Colonic mucosa (tissue), 4 donors: ENCODE data around the gene CYP4F2. TPM values are rescaled to one million over a fixed set of nuclear protein-coding genes. Genes with fewer than 3 reads are reported as not detected.
A peak's percentile ranks its signal among the peaks of the same experiment; 100 is the strongest.
"Not testable (repeated sequence)": the region's sequence is repeated elsewhere in the genome, so short reads cannot be mapped to it uniquely, and the experiment has no call there.

ENCODE experiments used
- DNase-seq: peaks from one replicate; pipeline ENCODE4 v3.0.0-alpha.2; 2020
- H3K27ac ChIP-seq: fragments of 200-600 bp; one replicate; pipeline ENCODE4 v1.8.0; 2021
- H3K27me3 ChIP-seq: fragments of 200-600 bp; one replicate; pipeline ENCODE4 v1.8.0; 2021
- H3K36me3 ChIP-seq: fragments of 200-600 bp; one replicate; pipeline ENCODE4 v1.8.0; 2021
- H3K4me1 ChIP-seq: fragments of 200-600 bp; one replicate; pipeline ENCODE4 v1.8.0; 2021; ENCODE audit warnings: mild to moderate bottlenecking
- H3K4me3 ChIP-seq: fragments of 200-600 bp; one replicate; pipeline ENCODE4 v1.8.0; 2021
- H3K9ac ChIP-seq, 2 donors: one replicate each; pipeline ENCODE4 v1.7.0; 2013; ENCODE audit warnings: control low read depth in 2 of 2, low read depth in 2 of 2, low read length in 2 of 2
- H3K9me3 ChIP-seq: fragments of 200-600 bp; one replicate; pipeline ENCODE4 v1.8.0; 2021
- intact Hi-C: fragments of 100-400 bp; cut with DNase I; formaldehyde crosslinking; loops from one replicate; pipeline ENCODE4 v1.14.1; 2022
- total RNA-seq, 2 donors: library from RNA; stranded (reverse); fragmentation: NEBNext Ultra II Directional in 1 of 2; extraction: Animal tissue kit (Norgen Biotek cat#: 25700) in 1 of 2; gene quantifications; one replicate each; pipeline ENCODE4 v1.2.1, GENCODE V29; 2021
- TF ChIP-seq, protein P1 (sequence below): fragments of 200-600 bp; IDR thresholded peaks from one replicate; pipeline ENCODE4 v1.8.0; 2022; ENCODE audit warnings: antibody characterized with exemption, mild to moderate bottlenecking
- donor health status: healthy.
- donor health status: DM: no; HTN: no; CAD: no.
- donor health status: DM: no; HTN: no; CAD: no.

Gene CYP4F2
- total RNA-seq, 2 donors from 2014 or later: 3.9 to 7.0 TPM

- TF ChIP-seq, protein P1, sequence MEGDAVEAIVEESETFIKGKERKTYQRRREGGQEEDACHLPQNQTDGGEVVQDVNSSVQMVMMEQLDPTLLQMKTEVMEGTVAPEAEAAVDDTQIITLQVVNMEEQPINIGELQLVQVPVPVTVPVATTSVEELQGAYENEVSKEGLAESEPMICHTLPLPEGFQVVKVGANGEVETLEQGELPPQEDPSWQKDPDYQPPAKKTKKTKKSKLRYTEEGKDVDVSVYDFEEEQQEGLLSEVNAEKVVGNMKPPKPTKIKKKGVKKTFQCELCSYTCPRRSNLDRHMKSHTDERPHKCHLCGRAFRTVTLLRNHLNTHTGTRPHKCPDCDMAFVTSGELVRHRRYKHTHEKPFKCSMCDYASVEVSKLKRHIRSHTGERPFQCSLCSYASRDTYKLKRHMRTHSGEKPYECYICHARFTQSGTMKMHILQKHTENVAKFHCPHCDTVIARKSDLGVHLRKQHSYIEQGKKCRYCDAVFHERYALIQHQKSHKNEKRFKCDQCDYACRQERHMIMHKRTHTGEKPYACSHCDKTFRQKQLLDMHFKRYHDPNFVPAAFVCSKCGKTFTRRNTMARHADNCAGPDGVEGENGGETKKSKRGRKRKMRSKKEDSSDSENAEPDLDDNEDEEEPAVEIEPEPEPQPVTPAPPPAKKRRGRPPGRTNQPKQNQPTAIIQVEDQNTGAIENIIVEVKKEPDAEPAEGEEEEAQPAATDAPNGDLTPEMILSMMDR: no peak
- Histone ChIP-seq H3K27me3 (no peaks in the 10 kb centered on the region), H3K27ac (peak overlapping the region; percentile 99), H3K4me1 (no peaks in the 10 kb centered on the region), H3K36me3 (no peaks in the 10 kb centered on the region), H3K4me3 (peak overlapping the region; percentile 68), H3K9me3 (no peaks in the 10 kb centered on the region), H3K9ac (peak overlapping the region; percentile 97 to 99)
- peak; percentile 98 for DNase-seq
- intact Hi-C loops: no loop called here
Measured at GRCh38 chr19:15836330-15837220, 61.3 kb downstream of the CYP4F2 start.

GRCh38 chr19:15835565-15836329, 62.1 kb downstream of the CYP4F2 start:
- H3K36me3 ChIP-seq, H3K9me3 ChIP-seq, H3K27me3 ChIP-seq, intact Hi-C loops, H3K4me1 ChIP-seq: not testable (repeated sequence)
- H3K9ac ChIP-seq: peak overlapping the region; percentile 97 to 99
- peak overlapping the region; percentile 99 for H3K27ac ChIP-seq
- peak; percentile 34 for DNase-seq
- peak overlapping the region; percentile 68 for H3K4me3 ChIP-seq

DNA sequence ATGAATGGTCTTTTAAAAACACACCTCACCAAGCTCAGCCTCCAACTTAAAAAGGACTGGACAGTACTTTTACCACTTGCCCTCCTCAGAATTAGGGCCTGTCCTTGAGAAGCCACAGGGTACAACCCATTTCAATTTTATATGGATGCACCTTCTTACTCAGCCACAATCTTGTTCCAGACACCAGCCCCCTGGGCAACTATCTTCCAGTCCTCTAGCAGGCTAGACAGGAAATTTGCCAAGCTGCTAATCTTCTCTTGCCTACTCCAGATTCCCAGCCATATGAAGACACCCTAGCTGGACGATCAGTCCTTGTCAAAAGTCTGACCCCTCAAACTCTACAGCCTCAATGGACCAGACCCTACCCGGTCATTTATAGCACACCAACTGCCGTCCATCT, 63.6 kb downstream of the CYP4F2 start:
- H3K27ac ChIP-seq, H3K27me3 ChIP-seq, H3K4me1 ChIP-seq, intact Hi-C loops, H3K36me3 ChIP-seq, H3K9me3 ChIP-seq, DNase-seq, H3K4me3 ChIP-seq, H3K9ac ChIP-seq: not testable (repeated sequence)

DNA sequence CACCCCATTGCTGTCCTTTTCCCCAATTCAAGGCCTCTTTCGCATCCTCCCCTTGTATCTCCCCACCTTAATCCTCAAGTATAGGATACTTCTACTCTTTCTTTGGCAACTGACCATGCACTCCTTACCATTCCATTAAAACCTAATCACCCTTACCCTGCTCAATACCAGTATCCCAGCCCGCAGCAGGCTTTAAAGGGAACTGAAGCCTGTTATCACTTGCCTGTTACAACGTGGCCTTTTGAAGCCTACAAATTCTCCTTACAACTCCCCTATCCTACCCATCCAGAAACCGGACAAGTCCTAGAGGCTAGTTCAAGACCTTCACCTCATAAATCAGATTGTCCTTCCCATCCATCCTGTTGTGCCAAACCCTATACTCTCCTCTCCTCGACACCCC, 66.2 kb downstream of the CYP4F2 start:
- no peak overlapping the region for H3K27ac ChIP-seq
- H3K27me3 ChIP-seq: no peaks in the 10 kb centered on the region
- H3K4me3 ChIP-seq: no peak overlapping the region
- intact Hi-C loops: no loop called here
- no peaks in the 10 kb centered on the region for H3K9me3 ChIP-seq
- H3K9ac ChIP-seq: no peak overlapping the region
- H3K36me3 ChIP-seq: no peaks in the 10 kb centered on the region
- TF ChIP-seq, protein P1: no peak
- H3K4me1 ChIP-seq: no peaks in the 10 kb centered on the region
- no peak for DNase-seq

DNA sequence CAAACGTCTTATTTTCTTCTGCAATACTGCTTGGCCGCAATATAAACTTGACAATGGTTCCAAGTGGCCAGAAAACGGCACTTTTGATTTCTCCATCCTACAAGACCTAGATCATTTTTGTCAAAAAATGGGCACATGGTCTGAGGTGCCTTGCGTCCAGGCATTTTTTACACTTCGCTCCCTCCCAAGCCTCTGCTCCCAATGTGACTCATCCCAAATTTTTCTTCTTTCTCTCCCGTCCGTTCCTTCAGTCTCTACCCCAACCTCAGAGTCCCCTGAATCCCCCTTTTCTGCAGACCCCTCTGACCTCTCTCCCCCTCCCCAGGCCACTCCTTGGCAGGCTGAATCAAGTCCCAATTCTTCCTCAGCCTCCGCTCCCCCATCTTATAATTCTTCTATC, 68.1 kb downstream of the CYP4F2 start:
- no peaks in the 10 kb centered on the region for H3K9me3 ChIP-seq
- H3K27me3 ChIP-seq: no peaks in the 10 kb centered on the region
- TF ChIP-seq, protein P1: no peak
- H3K4me1 ChIP-seq: no peaks in the 10 kb centered on the region
- H3K9ac ChIP-seq: no peak overlapping the region
- intact Hi-C loops: no loop called here
- no peak overlapping the region for H3K4me3 ChIP-seq
- H3K27ac ChIP-seq: no peak overlapping the region
- no peaks in the 10 kb centered on the region for H3K36me3 ChIP-seq
- DNase-seq: no peak

GRCh38 chr19:15829306-15829698, 68.6 kb downstream of the CYP4F2 start:
- TF ChIP-seq, protein P1: no peak

DNA sequence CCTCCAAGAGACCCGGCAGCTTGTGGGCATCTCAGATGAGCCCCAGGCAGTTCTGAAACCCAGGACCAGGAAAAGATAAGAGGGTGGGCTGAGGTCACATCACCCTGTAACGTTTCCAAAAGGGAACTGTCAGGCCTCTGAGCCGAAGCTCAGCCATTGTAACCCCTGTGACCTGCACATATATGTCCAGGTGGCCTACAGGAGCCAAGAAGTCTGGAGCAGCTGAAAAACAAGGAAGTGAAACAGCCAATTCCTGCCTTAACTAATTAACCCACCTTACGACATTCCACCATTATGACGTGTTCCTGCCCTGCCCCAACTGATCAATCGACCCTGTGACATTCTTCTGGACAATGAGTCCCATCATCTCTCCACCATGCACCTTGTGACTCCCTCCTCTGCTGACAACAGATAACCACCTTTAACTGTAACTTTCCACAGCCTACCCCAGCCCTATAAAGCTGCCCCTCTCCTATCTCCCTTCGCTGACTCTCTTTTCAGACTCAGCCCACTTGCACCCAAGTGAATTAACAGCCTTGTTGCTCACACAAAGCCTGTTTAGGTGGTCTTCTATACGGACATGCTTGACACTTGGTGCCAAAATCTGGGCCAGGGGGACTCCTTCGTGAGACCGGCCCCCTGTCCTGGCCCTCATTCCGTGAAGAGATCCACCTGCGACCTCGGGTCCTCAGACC, 69.1 kb downstream of the CYP4F2 start:
- H3K4me1 ChIP-seq, H3K9me3 ChIP-seq, H3K9ac ChIP-seq, H3K4me3 ChIP-seq, H3K27me3 ChIP-seq, intact Hi-C loops, H3K36me3 ChIP-seq, H3K27ac ChIP-seq: not testable (repeated sequence)
- peak; percentile 27 for DNase-seq

More at GRCh38 chr19:15829306-15829698, 68.6 kb downstream of the CYP4F2 start:
- Histone ChIP-seq H3K9ac (no peak overlapping the region), H3K36me3 (no peaks in the 10 kb centered on the region), H3K9me3 (no peaks in the 10 kb centered on the region), H3K27ac (no peak overlapping the region), H3K4me1 (no peaks in the 10 kb centered on the region), H3K27me3 (no peaks in the 10 kb centered on the region), H3K4me3 (no peak overlapping the region)
- no peak for DNase-seq
- intact Hi-C loops: no loop called here
